Calu3 (cell line): ENCODE results near the gene LPAR3. TPM values are rescaled to one million over a fixed set of nuclear protein-coding genes. Genes with fewer than 3 reads are reported as not detected.

Experiments
- BruUV-seq: library from RNA; stranded (reverse); fragments of 400-500 nt; replicated peaks from 2 replicates; lab custom pipeline; 2021; lab: Mats Ljungman, UMichigan
- CTCF ChIA-PET: fragments of 300-600 bp; sonication (Branson Sonifier 250); formaldehyde crosslinking; loops from one replicate; lab custom pipeline; 2022; ENCODE audit warnings: antibody characterized with exemption; lab: Charles Lee
- DNase-seq: peaks from one replicate; pipeline ENCODE4 v3.0.0; 2022
- H3K27ac Mint-ChIP-seq: one replicate; pipeline ENCODE4 v1.8.0; 2022; ENCODE audit warnings: mixed read lengths; ENCODE audit not compliant: unreplicated experiment
- H3K27me3 Mint-ChIP-seq: one replicate; pipeline ENCODE4 v1.8.0; 2022; ENCODE audit warnings: mixed read lengths; ENCODE audit not compliant: unreplicated experiment
- H3K36me3 Mint-ChIP-seq: one replicate; pipeline ENCODE4 v1.8.0; 2022; ENCODE audit warnings: mild to moderate bottlenecking, moderate library complexity, mixed read lengths; ENCODE audit not compliant: insufficient read depth, unreplicated experiment
- H3K4me1 Mint-ChIP-seq: one replicate; pipeline ENCODE4 v1.8.0; 2022; ENCODE audit warnings: mild to moderate bottlenecking, low read depth, mixed read lengths; ENCODE audit not compliant: unreplicated experiment
- H3K4me3 Mint-ChIP-seq: one replicate; pipeline ENCODE4 v1.8.0; 2022; ENCODE audit warnings: mild to moderate bottlenecking, low read depth, moderate library complexity, mixed read lengths; ENCODE audit not compliant: unreplicated experiment
- H3K9me3 Mint-ChIP-seq: one replicate; pipeline ENCODE4 v1.8.0; 2022; ENCODE audit warnings: low read depth, mixed read lengths; ENCODE audit not compliant: unreplicated experiment
- CTCF ChIP-seq: fragments of 200-600 bp; IDR thresholded peaks from one replicate; pipeline ENCODE4 v1.8.0; 2022; ENCODE audit warnings: antibody characterized with exemption; ENCODE audit not compliant: unreplicated experiment
- intact Hi-C: fragments of 100-400 bp; cut with micrococcal nuclease; formaldehyde crosslinking; loops from one replicate; pipeline ENCODE4 v1.10.0; 2022; ENCODE audit not compliant: unreplicated experiment
- total RNA-seq: library from RNA; stranded (reverse); gene quantifications from 2 replicates; pipeline ENCODE4 v1.2.3, GENCODE V29; 2022

LPAR3 gene
- total RNA-seq, 1 experiment from 2014 or later: 14.0 TPM

GRCh38 chr1:84847253-84848250 lies 45.5 kb downstream of the LPAR3 start:
- DNase-seq: peak; percentile 91
- peaks cover 38% of the 10 kb centered on the region for H3K4me1 Mint-ChIP-seq
- intact Hi-C loops: no loop called here
- H3K9me3 Mint-ChIP-seq: peaks cover 2% of the 10 kb centered on the region
- BruUV-seq: no TSS peak
- no peaks in the 10 kb centered on the region for H3K27me3 Mint-ChIP-seq
- no peak for TF ChIP-seq CTCF
- H3K27ac Mint-ChIP-seq: peak overlapping the region; percentile 85
- H3K4me3 Mint-ChIP-seq: peak overlapping the region; percentile 26
- H3K36me3 Mint-ChIP-seq: peaks cover 9% of the 10 kb centered on the region
- CTCF ChIA-PET: interaction anchor here (1.0 to 1.5 kb wide), 2 partner anchors 13 to 75 kb away, joined by 3 to 5 read pairs; no protein-coding TSS in a partner anchor

GRCh38 chr1:84846387-84846786 lies 46.6 kb downstream of the LPAR3 start:
- Mint-ChIP-seq H3K4me3 (no peak overlapping the region), H3K9me3 (no peaks in the 10 kb centered on the region), H3K27me3 (no peaks in the 10 kb centered on the region), H3K36me3 (peaks cover 5% of the 10 kb centered on the region), H3K4me1 (peaks cover 27% of the 10 kb centered on the region), H3K27ac (no peak overlapping the region)
- CTCF ChIA-PET: interaction anchor here (1.5 kb wide), 1 partner anchor 12 kb away, joined by 5 read pairs; no protein-coding TSS in a partner anchor
- no peak for TF ChIP-seq CTCF
- intact Hi-C loops: no loop called here
- no peak for DNase-seq
- no TSS peak for BruUV-seq

- TF ChIP-seq CTCF: no peak
- H3K9me3 Mint-ChIP-seq: no peaks in the 10 kb centered on the region
- CTCF ChIA-PET: interaction anchor here (0.7 kb wide), 1 partner anchor 708 kb away, joined by 3 read pairs; no protein-coding TSS in a partner anchor
Observed at GRCh38 chr1:84845357-84845756, 47.6 kb downstream of the LPAR3 start.

GRCh38 chr1:84844094-84844493 lies 48.9 kb downstream of the LPAR3 start:
- Mint-ChIP-seq H3K27me3 (no peaks in the 10 kb centered on the region), H3K9me3 (no peaks in the 10 kb centered on the region), H3K4me1 (peaks cover 25% of the 10 kb centered on the region), H3K27ac (no peak overlapping the region), H3K4me3 (no peak overlapping the region), H3K36me3 (peaks cover 5% of the 10 kb centered on the region)
- no peak for TF ChIP-seq CTCF
- no TSS peak for BruUV-seq
- DNase-seq: no peak
- CTCF ChIA-PET: no interaction called here
- intact Hi-C loops: no loop called here

More at GRCh38 chr1:84845357-84845756, 47.6 kb downstream of the LPAR3 start:
- Mint-ChIP-seq H3K27ac (no peak overlapping the region), H3K27me3 (no peaks in the 10 kb centered on the region), H3K4me1 (peaks cover 25% of the 10 kb centered on the region), H3K4me3 (no peak overlapping the region), H3K36me3 (peaks cover 5% of the 10 kb centered on the region)
- intact Hi-C loops: no loop called here
- no TSS peak for BruUV-seq
- DNase-seq: no peak
